ENCODE data around the gene USP5. TPM values are rescaled to one million over a fixed set of nuclear protein-coding genes. Genes with fewer than 3 reads are reported as not detected.

Gene USP5
- total RNA-seq, 2 experiments from 2014 or later, result 70.4 to 129 TPM

- Histone ChIP-seq H3K9me2 (ENCODE audit: insufficient read depth, low read length) (no peaks in the 10 kb centered on the region), H3K9me3 (ENCODE audit: low read length) (no peaks in the 10 kb centered on the region), H3K27ac (ENCODE audit: low read depth, low read length, poor library complexity, severe bottlenecking) (no peak overlapping the region), H3K4me1 (ENCODE audit: insufficient read depth, low read length, poor library complexity, severe bottlenecking) (peaks cover 11% of the 10 kb centered on the region), H3K79me2 (ENCODE audit: insufficient read depth, low read depth, low read length) (no peaks in the 10 kb centered on the region), H3K36me3 (ENCODE audit: insufficient read depth, low read length) (no peaks in the 10 kb centered on the region), H3K4me3 (ENCODE audit: low read depth, low read length, poor library complexity, severe bottlenecking) (no peak overlapping the region), H2AFZ (ENCODE audit: low read length) (no peak overlapping the region), H4K20me1 (ENCODE audit: insufficient read depth, low read length) (no peaks in the 10 kb centered on the region), H3K4me2 (ENCODE audit: low read length) (no peak overlapping the region)
- CTCF ChIA-PET (ENCODE audit: unreplicated experiment), result no interaction called here
- no TSS peak for BruUV-seq (replicated peaks)
- intact Hi-C loops (cut with micrococcal nuclease; ENCODE audit: unreplicated experiment), result no loop called here
- POLR2A ChIA-PET, result interaction anchor here (1.1 to 1.3 kb wide), 2 partner anchors 9 to 33 kb away, joined by 3 to 5 read pairs; partner anchors contain the start of gene CD4
- no peak for DNase-seq (ENCODE audit: low spot score)
- no peak for TF ChIP-seq EZH2phosphoT487 (IDR thresholded peaks at IDR 0.05; ENCODE audit: borderline replicate concordance, low read depth, low read length)
- TF ChIP-seq, protein P1, sequence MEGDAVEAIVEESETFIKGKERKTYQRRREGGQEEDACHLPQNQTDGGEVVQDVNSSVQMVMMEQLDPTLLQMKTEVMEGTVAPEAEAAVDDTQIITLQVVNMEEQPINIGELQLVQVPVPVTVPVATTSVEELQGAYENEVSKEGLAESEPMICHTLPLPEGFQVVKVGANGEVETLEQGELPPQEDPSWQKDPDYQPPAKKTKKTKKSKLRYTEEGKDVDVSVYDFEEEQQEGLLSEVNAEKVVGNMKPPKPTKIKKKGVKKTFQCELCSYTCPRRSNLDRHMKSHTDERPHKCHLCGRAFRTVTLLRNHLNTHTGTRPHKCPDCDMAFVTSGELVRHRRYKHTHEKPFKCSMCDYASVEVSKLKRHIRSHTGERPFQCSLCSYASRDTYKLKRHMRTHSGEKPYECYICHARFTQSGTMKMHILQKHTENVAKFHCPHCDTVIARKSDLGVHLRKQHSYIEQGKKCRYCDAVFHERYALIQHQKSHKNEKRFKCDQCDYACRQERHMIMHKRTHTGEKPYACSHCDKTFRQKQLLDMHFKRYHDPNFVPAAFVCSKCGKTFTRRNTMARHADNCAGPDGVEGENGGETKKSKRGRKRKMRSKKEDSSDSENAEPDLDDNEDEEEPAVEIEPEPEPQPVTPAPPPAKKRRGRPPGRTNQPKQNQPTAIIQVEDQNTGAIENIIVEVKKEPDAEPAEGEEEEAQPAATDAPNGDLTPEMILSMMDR (conservative IDR thresholded peaks at IDR 0.05; ENCODE audit: low read length), result no peak
Measured at GRCh38 chr12:6822426-6823135, 29.4 kb upstream of the USP5 start.

GRCh38 chr12:6823182-6824084 is 28.5 kb upstream of the USP5 start:
- POLR2A ChIA-PET, result interaction anchor here (1.1 kb wide), 1 partner anchor 9 kb away, joined by 5 read pairs; no protein-coding TSS in a partner anchor
- H3K27ac ChIP-seq (ENCODE audit: low read depth, low read length, poor library complexity, severe bottlenecking), result no peak overlapping the region

More at GRCh38 chr12:6823182-6824084, 28.5 kb upstream of the USP5 start:
- Histone ChIP-seq H3K9me2 (ENCODE audit: insufficient read depth, low read length) (no peaks in the 10 kb centered on the region), H2AFZ (ENCODE audit: low read length) (no peak overlapping the region), H3K79me2 (ENCODE audit: insufficient read depth, low read depth, low read length) (no peaks in the 10 kb centered on the region), H3K4me3 (ENCODE audit: low read depth, low read length, poor library complexity, severe bottlenecking) (no peak overlapping the region), H3K9me3 (ENCODE audit: low read length) (no peaks in the 10 kb centered on the region), H3K4me2 (ENCODE audit: low read length) (no peak overlapping the region), H4K20me1 (ENCODE audit: insufficient read depth, low read length) (no peaks in the 10 kb centered on the region), H3K36me3 (ENCODE audit: insufficient read depth, low read length) (no peaks in the 10 kb centered on the region), H3K4me1 (ENCODE audit: insufficient read depth, low read length, poor library complexity, severe bottlenecking) (peaks cover 18% of the 10 kb centered on the region)
- BruUV-seq (replicated peaks), result no TSS peak
- DNase-seq (ENCODE audit: low spot score), result no peak
- TF ChIP-seq EZH2phosphoT487 (IDR thresholded peaks at IDR 0.05; ENCODE audit: borderline replicate concordance, low read depth, low read length), result no peak
- TF ChIP-seq, protein P1 (conservative IDR thresholded peaks at IDR 0.05; ENCODE audit: low read length), result no peak
- intact Hi-C loops (cut with micrococcal nuclease; ENCODE audit: unreplicated experiment), result no loop called here
- CTCF ChIA-PET (ENCODE audit: unreplicated experiment), result interaction anchor here (0.6 kb wide), 1 partner anchor 134 kb away, joined by 6 read pairs; the partner anchor contains the start of gene ZNF384

All from OCI-LY7 (cell line).